HG03196 (cell line): ENCODE results near the gene PPP1R14C.

ENCODE experiments used
- ATAC-seq: cut with Tn5 transposase; IDR thresholded peaks from one replicate; pipeline ENCODE4 v1.9.1; 2021; ENCODE audit not compliant: unreplicated experiment

The PPP1R14C gene

DNA sequence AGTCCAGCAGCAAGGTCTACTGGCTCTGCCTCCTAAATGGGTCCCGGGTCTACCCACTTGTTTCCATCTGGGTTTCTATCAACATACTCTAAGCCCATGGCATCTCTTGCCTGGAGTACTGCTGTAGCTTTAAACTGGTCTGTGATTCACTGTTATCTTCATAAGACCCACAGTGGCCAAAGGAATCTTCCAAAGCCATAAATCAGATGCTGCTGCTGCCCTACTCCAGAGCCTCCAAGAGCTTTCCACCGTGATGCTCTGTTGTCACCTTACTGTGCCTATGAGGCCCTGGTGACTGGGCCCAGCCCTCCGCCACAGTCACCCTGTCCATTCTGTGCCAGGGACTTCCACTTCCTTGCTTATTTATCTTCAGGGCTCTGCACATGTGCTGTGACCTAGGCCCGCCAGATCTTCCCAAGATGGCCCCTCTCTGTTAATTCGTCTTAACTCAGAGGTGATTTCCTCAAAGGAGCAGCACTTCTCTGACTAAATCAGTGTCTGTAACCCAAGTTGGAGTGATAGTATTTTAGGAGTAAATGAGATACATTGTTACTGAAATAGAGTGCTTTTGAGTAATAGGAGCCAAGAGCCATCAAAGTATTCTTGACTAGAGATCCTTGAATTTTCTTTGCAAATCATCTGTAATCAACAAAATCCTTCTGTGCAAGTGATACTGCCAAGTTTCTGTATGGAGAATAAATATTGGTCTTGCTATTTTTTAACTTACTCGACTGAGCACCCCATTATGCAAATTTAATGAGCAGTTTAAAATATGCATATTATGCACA is 102.5 kb downstream of the PPP1R14C start:
- ATAC-seq: no peak

DNA sequence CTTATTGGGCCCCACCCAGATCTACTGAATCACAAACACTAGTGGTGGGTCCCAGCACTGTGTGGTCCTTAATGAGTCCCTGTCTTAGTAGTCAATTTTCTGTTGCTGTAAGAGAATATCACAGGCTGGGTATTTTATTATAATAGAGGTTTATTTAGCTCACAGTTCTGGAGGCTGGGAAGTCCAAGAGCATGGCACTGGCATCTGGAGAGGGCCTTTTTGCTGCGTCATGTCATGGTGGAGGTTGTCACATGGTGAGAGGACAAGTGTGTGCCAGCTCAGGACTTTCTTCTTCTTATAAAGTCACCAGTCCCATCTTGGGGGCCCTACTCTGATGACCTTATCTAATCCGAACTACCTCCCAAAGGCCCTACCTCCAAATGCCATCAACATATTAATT is 105.0 kb downstream of the PPP1R14C start:
- no peak for ATAC-seq

DNA sequence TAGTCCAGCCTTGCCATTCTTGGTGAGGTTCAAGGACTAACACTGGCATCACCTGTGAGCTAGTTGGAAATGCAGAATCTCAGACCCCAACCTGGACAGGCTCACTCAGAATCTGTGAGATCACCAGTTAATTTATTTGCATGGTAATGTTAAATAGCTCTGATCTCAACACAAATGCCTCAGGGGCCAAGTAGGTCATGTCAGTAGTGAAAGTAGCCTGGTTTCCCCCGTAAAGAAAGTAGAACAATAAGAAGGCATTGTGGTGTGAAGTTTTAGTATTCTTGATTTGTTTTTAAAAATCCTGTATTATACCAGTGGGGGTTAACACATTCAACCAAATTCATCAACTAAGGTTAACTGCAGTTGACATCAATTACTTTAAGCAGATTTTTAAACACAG is 105.5 kb downstream of the PPP1R14C start:
- ATAC-seq: no peak

DNA sequence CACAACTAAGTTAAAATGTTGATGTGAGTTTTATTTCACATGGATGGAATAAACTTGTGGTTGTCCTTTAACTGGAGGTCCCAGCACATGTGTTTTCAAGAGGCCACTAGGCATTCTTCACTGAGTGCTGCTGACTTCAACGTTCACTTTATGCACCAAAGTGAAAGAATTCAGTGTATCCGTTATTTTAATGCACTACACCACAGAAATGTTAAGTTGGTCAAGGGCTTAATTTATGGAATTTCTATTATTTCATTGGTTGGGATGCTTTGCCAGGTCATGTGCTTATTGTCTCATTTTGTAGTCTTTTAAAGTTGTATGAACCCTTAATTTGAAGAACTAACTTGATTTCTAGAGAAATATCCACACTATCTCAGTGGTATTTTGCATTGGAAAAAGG is 106.4 kb downstream of the PPP1R14C start:
- no peak for ATAC-seq

DNA sequence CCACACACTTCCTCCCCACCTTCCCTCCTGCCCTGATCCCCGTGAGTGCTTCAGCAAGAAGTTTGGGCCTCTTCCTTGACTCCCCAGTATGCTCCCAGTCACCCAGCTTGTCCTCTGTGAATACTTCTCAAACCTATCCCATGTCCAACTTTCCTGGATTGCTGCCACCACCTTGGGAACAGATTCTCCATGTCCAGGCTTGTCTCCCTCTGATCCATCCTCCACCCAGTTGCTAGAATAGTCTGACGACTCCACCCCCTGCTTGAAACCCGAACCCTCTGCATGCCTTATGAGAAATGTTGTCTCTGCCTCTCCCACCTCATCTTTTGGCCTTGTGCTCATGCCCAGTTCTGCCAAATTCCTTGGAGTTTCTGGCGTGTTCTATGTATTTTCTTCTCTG is 108.0 kb downstream of the PPP1R14C start:
- no peak for ATAC-seq

DNA sequence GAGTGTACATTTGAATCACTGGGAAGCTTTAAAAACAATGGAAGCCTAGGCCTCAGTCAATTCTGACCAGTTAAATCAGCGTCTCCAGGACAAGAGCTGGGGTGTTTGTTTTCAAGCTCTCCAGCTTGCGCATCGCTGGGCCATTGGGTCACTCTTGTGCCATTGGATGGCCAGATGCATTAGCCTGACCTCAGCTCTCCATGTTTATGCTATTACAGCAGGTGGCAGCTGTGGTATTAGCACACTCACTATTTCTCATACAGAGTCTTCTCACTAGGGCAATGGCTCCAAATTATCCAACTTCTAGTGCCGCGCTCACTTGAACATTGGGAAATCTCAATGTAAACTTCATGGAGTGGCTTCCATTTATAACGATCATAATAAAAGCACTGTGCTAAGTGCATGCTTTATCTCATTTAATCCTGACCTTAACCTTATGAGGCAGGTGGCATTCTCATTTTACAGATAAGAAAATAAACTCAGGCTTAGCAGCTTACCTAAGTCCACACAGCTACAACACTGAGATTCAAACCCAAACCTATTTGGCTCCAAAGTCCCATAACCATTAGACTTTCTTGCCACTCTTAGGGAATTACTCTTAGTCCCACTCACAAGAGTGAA is 108.8 kb downstream of the PPP1R14C start:
- ATAC-seq: no peak

DNA sequence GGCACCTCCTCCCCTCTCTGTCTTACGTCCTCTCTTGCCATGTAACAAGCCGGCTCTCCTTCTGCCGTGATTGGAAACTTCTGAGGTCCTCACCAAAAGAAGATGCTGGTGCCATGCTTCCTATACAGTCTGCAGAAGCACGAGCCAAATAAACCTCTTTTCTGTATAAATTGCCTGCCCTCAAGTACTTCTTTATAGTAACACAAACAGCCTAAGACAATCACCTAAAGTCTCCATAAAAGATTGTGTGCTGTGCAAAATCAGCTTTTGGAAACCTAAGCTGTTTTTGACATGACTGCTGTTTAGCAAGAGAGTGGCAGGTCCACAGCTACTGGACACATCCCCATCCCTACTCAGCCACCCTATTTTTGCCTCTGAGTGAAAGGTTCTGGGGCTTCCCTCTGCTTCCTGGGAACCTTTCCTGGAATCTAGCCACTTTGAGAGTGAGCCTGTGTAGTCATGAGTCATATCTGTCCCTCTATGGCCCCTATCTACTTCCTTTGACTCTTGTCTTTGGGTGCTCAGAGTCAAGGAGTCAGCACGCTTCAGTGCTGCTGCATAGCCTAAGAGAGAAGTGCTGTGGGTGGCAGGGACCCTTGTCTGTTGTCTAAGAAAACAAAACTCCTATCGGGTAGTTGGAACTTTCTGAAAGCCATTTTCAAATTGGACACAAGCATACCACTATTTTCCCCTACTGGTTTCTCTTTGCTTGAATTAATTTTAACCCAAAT is 110.0 kb downstream of the PPP1R14C start:
- ATAC-seq: no peak

DNA sequence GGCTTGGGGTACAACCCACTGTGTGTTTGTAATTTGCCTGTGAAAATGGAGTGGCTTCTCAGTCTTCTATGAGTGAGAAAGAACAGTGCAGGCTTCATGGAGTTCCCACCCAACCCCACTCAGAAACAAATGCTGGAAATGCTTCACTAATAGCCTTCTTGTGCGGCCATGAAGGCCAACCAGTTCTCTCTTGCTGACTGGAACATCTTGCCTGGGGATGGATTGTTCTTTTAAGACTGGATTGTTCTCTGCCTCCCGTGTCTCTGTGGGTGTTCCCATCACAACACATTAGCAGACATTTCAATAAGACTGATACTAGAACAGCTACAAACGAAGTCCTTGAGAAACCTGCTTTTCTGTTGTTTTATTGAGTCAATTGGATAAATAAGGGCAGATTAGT is 110.6 kb downstream of the PPP1R14C start:
- no peak for ATAC-seq

DNA sequence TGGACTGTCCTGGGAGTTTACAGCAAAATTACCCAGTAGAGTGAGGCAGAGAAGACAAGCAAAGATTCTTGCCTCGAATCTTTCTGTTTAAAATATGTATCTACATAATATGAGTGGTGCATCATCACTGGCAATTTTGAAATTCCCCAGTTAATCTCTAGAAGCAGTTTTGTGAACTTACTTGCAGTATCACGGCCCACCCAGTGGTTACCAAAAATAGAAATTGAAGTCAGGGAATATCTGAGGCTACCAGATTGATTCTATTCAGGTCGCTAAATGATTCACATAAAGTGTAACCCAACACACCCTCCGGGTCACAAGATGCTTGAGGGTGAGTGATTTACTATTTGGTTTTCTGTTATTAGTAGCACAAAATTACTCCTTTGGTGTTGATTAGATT is 111.9 kb downstream of the PPP1R14C start:
- no peak for ATAC-seq

DNA sequence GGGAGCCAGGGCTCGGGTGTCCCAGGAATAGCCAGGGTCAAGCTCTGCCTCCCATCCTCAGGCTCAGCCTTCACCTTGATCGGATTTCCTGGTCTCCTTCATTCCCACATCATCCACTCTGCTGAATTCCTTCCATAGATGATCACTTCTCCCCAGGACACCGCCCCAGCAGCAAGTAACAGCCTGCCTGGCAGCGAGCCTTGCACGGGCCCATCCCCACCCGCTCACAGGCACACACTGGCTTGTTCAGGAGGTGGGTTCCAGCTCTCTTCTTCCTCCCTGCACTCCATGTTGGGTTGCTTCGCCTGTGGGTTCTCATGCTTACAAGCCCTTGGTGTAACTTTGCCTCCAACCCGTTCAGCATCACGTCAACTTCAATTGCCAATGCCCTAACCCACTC is 113.0 kb downstream of the PPP1R14C start:
- no peak for ATAC-seq

DNA sequence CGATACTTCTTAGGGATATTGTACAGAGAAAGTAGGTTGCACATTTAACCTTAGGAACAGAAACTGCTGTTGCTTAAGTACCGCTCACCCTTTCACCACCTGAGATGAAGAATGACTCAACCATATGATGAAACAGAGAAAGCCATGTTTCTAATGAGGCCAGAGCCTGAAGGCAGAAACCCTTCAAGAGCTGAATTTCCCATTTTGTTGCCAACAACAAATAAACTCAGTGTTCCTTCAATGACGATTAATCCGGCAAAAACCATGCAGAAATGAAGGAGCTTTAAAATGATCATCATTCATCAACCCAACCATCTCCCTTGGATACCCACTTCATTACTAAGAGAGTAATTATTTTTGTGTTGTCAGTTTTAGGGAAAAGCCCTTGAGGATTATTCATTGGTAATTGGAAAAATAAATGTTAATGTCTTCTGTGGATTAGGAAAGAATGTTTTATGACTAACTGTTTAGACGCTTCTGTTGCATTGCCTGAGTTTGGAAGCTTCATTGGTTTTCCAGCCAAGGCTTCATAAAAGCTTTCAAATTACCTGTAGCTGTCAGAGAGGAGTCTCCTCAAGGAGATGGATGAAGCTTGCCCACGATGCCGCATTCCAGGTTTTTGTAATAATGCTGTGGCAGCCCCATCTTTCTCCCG is 113.9 kb downstream of the PPP1R14C start:
- no peak for ATAC-seq

DNA sequence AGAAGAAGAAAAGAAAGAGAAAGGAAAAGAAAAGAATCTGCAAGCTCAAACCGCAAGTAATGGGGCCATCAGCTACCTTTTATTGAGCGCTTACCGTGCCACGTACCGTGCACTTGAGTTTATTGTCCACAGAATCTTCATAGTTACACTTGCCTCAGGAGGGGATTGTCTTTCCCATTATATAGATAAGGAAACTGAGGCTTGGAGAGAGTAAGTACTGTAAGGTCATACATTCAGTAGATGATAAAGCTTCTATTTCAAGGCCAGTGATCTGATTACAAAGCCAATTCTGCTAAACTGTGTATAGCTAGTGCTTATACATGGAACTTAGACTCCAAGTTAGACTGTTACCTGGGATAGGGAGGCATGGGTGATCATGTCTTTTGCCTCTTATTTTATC is 115.5 kb downstream of the PPP1R14C start:
- no peak for ATAC-seq

DNA sequence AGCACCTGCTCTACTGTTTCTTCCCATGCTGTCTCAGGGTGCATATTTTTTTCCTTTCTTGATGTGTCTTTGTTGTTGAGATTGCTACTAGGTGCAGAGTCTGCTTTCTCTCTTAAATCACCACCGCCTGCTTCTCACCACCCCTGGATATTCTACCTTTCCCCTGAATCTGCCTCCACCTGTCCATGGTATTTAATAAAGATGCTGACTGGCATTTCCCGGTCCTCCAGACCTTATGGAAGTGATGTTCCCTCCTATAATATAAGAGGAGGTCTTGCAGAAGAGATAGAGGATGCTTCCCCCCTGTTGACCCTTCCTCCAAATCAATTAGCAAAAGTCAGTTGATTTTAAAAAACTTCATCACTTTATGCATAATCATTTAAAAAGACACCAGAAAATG is 118.1 kb downstream of the PPP1R14C start:
- no peak for ATAC-seq

DNA sequence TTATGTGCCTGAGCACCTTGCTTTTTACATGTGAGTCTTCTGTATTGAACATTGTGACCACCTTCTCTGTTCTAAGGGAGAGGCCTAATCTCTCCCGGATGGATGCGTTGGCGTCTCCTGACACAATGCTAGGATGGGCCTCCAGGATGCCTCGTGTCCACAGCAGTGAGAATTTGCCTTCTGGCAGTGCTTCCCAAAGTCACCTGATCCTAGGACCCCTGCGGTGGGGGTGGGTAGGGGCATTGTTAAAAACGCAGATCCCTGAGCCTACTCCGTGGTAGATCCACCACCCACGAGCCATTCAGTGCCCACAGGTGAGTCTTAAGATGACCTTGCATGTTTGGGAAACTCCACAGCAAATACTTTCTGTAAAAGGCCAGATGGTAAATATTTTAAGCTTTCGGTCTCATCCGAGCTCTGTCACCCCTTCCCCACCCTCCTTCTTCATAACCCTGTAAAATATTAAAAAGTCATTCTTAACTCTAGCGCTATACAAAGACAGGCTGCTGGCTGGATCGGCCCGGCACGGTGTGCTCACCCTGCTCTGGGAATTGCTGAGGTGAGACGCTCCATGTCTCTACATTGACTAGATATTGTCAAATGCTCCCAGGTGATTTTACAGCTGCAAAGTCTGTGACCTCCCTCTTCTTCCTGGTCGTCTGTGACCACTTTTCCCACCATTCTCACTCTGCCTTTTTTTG is 119.3 kb downstream of the PPP1R14C start:
- ATAC-seq: no peak

DNA sequence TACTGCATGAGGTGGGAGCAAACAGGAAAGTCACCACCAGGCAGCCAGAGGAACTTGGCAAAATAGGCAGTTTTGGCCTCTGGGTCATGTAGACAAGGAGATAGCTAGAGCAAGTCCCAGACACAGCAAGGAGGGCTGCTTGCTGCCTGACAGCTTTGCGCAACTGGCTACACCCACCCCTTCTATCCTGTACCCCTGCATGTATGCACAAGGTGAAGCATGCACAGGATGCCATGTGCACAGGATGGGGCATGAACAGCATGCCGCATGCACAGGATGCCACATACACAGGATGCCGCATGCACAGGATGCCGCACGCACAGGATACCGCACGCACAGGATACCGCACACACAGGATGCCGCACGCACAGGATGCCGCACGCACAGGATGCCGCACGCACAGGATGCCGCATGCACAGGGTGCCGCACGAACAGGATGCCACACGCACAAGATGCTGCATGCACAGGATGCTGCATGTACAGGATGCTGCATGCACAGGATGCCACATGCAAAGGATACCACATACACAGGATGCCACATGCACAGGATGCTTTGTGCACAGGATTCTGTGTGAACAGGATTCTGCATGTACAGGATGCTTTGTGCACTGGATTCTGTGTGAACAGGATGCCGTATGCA is 121.0 kb downstream of the PPP1R14C start:
- no peak for ATAC-seq

DNA sequence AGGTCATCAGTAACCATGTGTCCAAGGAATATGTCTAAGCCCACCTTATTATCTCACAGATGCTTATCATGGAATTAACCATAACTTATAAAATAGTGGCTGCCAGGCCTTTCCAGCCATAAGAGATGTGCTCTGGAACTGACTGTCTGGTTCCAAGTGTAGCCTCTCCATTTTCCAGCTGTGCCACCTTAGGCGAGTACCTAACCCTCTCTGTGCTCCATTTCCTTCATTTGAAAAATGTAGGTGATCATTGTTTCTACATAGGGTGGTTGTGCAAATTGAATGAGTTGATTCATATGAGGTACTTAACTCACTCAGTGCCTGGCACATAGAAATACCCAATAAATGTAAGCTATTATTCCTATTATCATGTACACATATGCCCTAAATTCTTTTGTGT is 123.5 kb downstream of the PPP1R14C start:
- ATAC-seq: no peak

DNA sequence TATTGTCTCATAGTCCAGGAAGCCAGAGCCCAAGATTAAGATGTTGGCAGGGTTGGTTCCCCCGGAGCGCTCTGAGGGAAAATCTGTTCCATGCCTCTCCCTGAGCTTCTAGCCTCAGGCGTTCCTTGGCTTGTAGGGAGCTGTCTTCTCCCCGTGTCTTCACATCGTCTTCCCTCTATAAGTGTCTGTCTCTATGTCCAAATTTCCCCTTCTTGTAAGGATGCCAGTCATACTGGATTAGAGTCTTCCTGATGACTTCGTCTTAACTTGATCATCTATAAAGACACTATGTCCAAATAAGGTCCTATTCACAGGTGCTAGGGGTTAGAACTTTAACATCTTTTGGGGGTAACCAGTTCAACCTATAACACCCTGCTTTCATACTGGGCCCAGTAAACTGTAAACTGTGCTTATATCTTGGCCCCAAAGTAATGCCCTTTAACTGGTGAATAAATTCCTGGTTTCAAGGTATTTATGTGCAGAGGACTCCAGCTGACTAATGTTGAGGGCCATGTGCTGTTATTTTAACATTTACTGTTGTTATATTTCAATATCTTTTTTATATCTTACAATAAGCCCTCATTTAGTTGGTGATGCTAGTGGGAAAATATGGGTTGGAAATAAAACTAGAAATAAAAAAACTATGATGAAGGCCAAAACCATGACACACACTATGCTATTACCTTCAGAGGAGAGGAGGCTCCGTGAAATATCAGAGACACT is 124.3 kb downstream of the PPP1R14C start:
- no peak for ATAC-seq

DNA sequence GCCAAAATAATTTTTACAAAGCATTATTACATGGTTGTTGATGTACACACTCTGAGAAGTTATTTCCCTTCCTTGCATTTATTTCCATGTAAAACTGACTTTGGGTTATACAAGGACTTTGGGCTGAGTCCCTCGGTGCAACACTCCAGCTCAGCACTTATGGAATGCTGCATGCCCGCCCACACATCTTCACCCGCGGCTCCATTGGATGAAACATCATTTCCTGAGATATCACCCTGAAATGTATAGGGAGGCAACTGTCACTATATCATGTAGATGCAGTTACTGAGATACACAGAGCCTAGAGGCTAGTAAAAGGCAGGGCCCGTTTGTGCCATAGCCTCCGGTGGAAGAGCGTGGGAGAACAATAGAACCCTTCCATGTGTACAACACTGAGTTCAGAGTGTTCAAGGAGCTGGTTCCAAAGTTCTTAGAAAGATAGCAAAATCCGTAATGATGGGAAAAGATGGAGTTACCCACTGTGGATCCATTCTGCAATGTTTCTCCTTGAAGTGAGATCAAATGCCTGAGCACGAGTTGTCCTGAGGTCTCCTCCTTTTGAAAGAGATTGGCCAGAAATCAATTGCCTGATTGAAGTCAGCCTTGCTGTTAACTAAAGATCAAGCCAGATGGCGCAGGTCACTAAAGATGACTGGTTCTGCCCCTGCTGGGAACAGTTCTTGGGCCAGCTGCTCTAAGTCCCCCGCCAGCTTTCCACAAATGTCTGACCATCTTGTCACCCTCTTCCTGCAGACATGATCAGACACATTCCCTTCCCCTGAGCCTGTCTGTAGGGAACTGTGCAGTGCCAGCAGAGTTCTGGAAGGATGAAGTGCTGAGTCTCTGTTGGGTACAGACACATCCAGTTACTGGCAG is 125.1 kb downstream of the PPP1R14C start:
- no peak for ATAC-seq
